HEK293 (cell line): ENCODE measurements around the gene ARL14EP.

ENCODE experiments used
- CTCF ChIA-PET: fragments of 350-600 bp; formaldehyde crosslinking; extraction: SDS; loops from one replicate; lab custom pipeline; 2021; ENCODE audit warnings: antibody characterized with exemption; lab: Yijun Ruan, JAX
- POLR2A ChIA-PET: fragments of 300-600 bp; formaldehyde crosslinking; extraction: SDS; loops from one replicate; lab custom pipeline; 2020; ENCODE audit warnings: antibody characterized with exemption, inconsistent platforms; lab: Yijun Ruan, JAX
- H3K27ac ChIP-seq: fragments of 200-500 bp; sonication (Bioruptor generic); 2 replicates; pipeline ENCODE4 v1.5.1; 2014; ENCODE audit warnings: low read depth, low read length, control low read depth, inconsistent platforms; ENCODE audit errors: extremely low read depth
- H3K36me3 ChIP-seq, 2 experiments: fragments of 200-500 bp in 1 of 2; sonication (Bioruptor generic) in 1 of 2; 1 replicate in 1 of 2; 2 replicates in 1 of 2; pipeline ENCODE4 v1.5.1; 2014 to 2017; ENCODE audit warnings: inconsistent platforms in 2 of 2, low read length in 2 of 2; ENCODE audit not compliant: control insufficient read depth in 2 of 2, insufficient read depth in 1 of 2
- H3K4me1 ChIP-seq: fragments of 200-500 bp; sonication (Bioruptor generic); 2 replicates; pipeline ENCODE4 v1.5.1; 2014; ENCODE audit warnings: mild to moderate bottlenecking, low read length, inconsistent platforms; ENCODE audit not compliant: control insufficient read depth, insufficient read depth
- H3K4me3 ChIP-seq: 2 replicates; pipeline ENCODE4 v1.5.1; 2011; ENCODE audit warnings: low read depth, mild to moderate bottlenecking, control low read depth, low read length, moderate library complexity
- H3K9me3 ChIP-seq: fragments of 200-500 bp; sonication (Bioruptor generic); 2 replicates; pipeline ENCODE4 v1.5.1; 2014; ENCODE audit warnings: low read depth, low read length, inconsistent platforms; ENCODE audit not compliant: control insufficient read depth, insufficient read depth
- AEBP2 ChIP-seq: fragments of 450-650 bp; formaldehyde crosslinking; IDR thresholded peaks from 2 replicates; pipeline ENCODE4 v1.5.1; 2016; ENCODE audit warnings: missing biosample characterization, missing genetic modification characterization, borderline replicate concordance
- ATF2 ChIP-seq: fragments of 450-650 bp; formaldehyde crosslinking; IDR thresholded peaks from 2 replicates; pipeline ENCODE4 v1.5.1; 2016; ENCODE audit warnings: missing biosample characterization, missing genetic modification characterization, low read depth
- CTCF ChIP-seq: fragments of 450-650 bp; formaldehyde crosslinking; IDR thresholded peaks from 2 replicates; pipeline ENCODE4 v1.5.1; 2016; ENCODE audit warnings: missing biosample characterization, missing genetic modification characterization
- INSM2 ChIP-seq: fragments of 450-650 bp; formaldehyde crosslinking; IDR thresholded peaks from 2 replicates; pipeline ENCODE4 v1.5.1; 2016; ENCODE audit warnings: missing biosample characterization, missing genetic modification characterization
- PRDM1 ChIP-seq: fragments of 450-650 bp; formaldehyde crosslinking; IDR thresholded peaks from 2 replicates; pipeline ENCODE4; 2016; ENCODE audit warnings: missing biosample characterization, missing genetic modification characterization
- SCRT1 ChIP-seq: fragments of 450-650 bp; formaldehyde crosslinking; IDR thresholded peaks from 2 replicates; pipeline ENCODE4 v1.5.1; 2016; ENCODE audit warnings: missing biosample characterization, missing genetic modification characterization, borderline replicate concordance
- YY1 ChIP-seq: fragments of 450-650 bp; formaldehyde crosslinking; IDR thresholded peaks from 2 replicates; pipeline ENCODE4 v1.5.1; 2018; ENCODE audit warnings: missing biosample characterization, missing genetic modification characterization
- ZNF23 ChIP-seq: fragments of 450-650 bp; formaldehyde crosslinking; IDR thresholded peaks from 2 replicates; pipeline ENCODE4 v1.5.1; 2016; ENCODE audit warnings: missing biosample characterization, missing genetic modification characterization, borderline replicate concordance
- ZNF26 ChIP-seq: fragments of 450-650 bp; formaldehyde crosslinking; IDR thresholded peaks from 2 replicates; pipeline ENCODE4 v1.5.1; 2016; ENCODE audit warnings: missing biosample characterization, missing genetic modification characterization
- ZNF335 ChIP-seq: fragments of 450-650 bp; formaldehyde crosslinking; conservative IDR thresholded peaks from 2 replicates; pipeline ENCODE4 v1.5.1; 2016; ENCODE audit warnings: missing biosample characterization, missing genetic modification characterization
- ZNF416 ChIP-seq: fragments of 450-650 bp; formaldehyde crosslinking; IDR thresholded peaks from 2 replicates; pipeline ENCODE4 v1.5.1; 2016; ENCODE audit warnings: missing biosample characterization, missing genetic modification characterization
- ZNF585B ChIP-seq: fragments of 450-650 bp; formaldehyde crosslinking; IDR thresholded peaks from 2 replicates; pipeline ENCODE4 v1.5.1; 2016; ENCODE audit warnings: missing biosample characterization, missing genetic modification characterization
- ZNF664 ChIP-seq: fragments of 450-650 bp; formaldehyde crosslinking; IDR thresholded peaks from 2 replicates; pipeline ENCODE4 v1.5.1; 2016; ENCODE audit warnings: missing biosample characterization, missing genetic modification characterization
- ZSCAN18 ChIP-seq: fragments of 450-650 bp; formaldehyde crosslinking; IDR thresholded peaks from 2 replicates; pipeline ENCODE4 v1.5.1; 2016; ENCODE audit warnings: missing biosample characterization, missing genetic modification characterization
- ZSCAN5A ChIP-seq: fragments of 450-650 bp; formaldehyde crosslinking; IDR thresholded peaks from 2 replicates; pipeline ENCODE4 v1.5.1; 2016; ENCODE audit warnings: missing biosample characterization, missing genetic modification characterization

ARL14EP gene

GRCh38 chr11:30317030-30317429 is 5.9 kb upstream of the ARL14EP start:
- TF ChIP-seq SCRT1 (tag by site-specific recombination) (no peak), INSM2 (tag by site-specific recombination) (no peak), CTCF (no peak), AEBP2 (tag by site-specific recombination) (no peak), ZNF416 (tag by site-specific recombination) (no peak)
- ChIA-PET CTCF (interaction anchor here (0.6 to 1.3 kb wide), 3 partner anchors 33 to 884 kb away, joined by 3 to 5 read pairs (median 3); no protein-coding TSS in a partner anchor), POLR2A (no interaction called here)
- no peaks in the 10 kb centered on the region for H3K36me3 ChIP-seq
- no peaks in the 10 kb centered on the region for H3K4me1 ChIP-seq
- H3K27ac ChIP-seq = no peak overlapping the region
- no peaks in the 10 kb centered on the region for H3K9me3 ChIP-seq
- H3K4me3 ChIP-seq = no peak overlapping the region

GRCh38 chr11:30321321-30321720 is 1.6 kb upstream of the ARL14EP start:
- H3K27ac ChIP-seq = no peak overlapping the region
- TF ChIP-seq YY1 (tag by site-specific recombination) (no peak), ZSCAN18 (tag by site-specific recombination) (no peak), ZNF26 (tag by site-specific recombination) (no peak), ZNF585B (tag by site-specific recombination) (no peak), ZNF335 (tag by site-specific recombination) (no peak), ZNF664 (tag by site-specific recombination) (no peak)
- no peaks in the 10 kb centered on the region for H3K9me3 ChIP-seq
- H3K4me1 ChIP-seq = no peaks in the 10 kb centered on the region
- no peak overlapping the region for H3K4me3 ChIP-seq
- POLR2A ChIA-PET = no interaction called here
- peaks cover 0 to 2% of the 10 kb centered on the region in 2 experiments; a peak in 1 of 3 replicates for H3K36me3 ChIP-seq
- CTCF ChIA-PET = interaction anchor here (0.5 to 1.3 kb wide), 3 partner anchors 12 to 1488 kb away, joined by 3 to 4 read pairs (median 3); no protein-coding TSS in a partner anchor

- POLR2A ChIA-PET = interaction anchor here (0.9 to 1.8 kb wide), 8 partner anchors 8 to 518 kb away, joined by 3 to 10 read pairs (median 4); no protein-coding TSS in a partner anchor
- Histone ChIP-seq H3K36me3 (peaks cover 0 to 10% of the 10 kb centered on the region in 2 experiments; a peak in 1 of 3 replicates), H3K9me3 (no peaks in the 10 kb centered on the region), H3K27ac (no peak overlapping the region), H3K4me3 (peak overlapping the region; percentile 50), H3K4me1 (no peaks in the 10 kb centered on the region)
- CTCF ChIA-PET = interaction anchor here (0.6 to 1.4 kb wide), 5 partner anchors 8 to 462 kb away, joined by 3 to 6 read pairs (median 4); no protein-coding TSS in a partner anchor
- TF ChIP-seq ATF2 (no peak), PRDM1 (tag by site-specific recombination) (no peak), ZSCAN5A (tag by site-specific recombination) (no peak), ZNF23 (tag by site-specific recombination) (no peak)
Measured at GRCh38 chr11:30322191-30322590, 713 bp upstream of the ARL14EP start.
